Muscle layer of duodenum (tissue), 2 donors: Measurements from ENCODE around the gene OTUB2.

ENCODE experiments used
- H3K27ac ChIP-seq: one replicate; pipeline ENCODE4 v1.7.0; 2013; ENCODE audit warnings: mild to moderate bottlenecking, low read length
- H3K27me3 ChIP-seq: one replicate; pipeline ENCODE4 v1.7.0; 2013; ENCODE audit warnings: low read depth, mild to moderate bottlenecking, control low read depth, low read length
- H3K36me3 ChIP-seq, 2 donors: one replicate each; pipeline ENCODE4 v1.7.0; 2013; ENCODE audit warnings: low read length in 2 of 2, control low read depth in 1 of 2, mild to moderate bottlenecking in 1 of 2; ENCODE audit not compliant: insufficient read depth in 2 of 2, control insufficient read depth in 1 of 2
- H3K4me1 ChIP-seq, 2 donors: one replicate each; pipeline ENCODE4 v1.7.0; 2013; ENCODE audit warnings: low read length in 2 of 2, mild to moderate bottlenecking in 2 of 2, control low read depth in 1 of 2, moderate library complexity in 1 of 2; ENCODE audit not compliant: insufficient read depth in 2 of 2, control insufficient read depth in 1 of 2
- H3K4me3 ChIP-seq, 2 donors: one replicate each; pipeline ENCODE4 v1.7.0; 2013; ENCODE audit warnings: low read length in 2 of 2, low read depth in 1 of 2, mild to moderate bottlenecking in 1 of 2
- H3K9me3 ChIP-seq, 2 donors: one replicate each; pipeline ENCODE4 v1.7.0; 2013; ENCODE audit warnings: low read length in 2 of 2, control low read depth in 1 of 2, mild to moderate bottlenecking in 1 of 2; ENCODE audit not compliant: control insufficient read depth in 1 of 2
- donor health status: healthy.

Gene OTUB2

DNA sequence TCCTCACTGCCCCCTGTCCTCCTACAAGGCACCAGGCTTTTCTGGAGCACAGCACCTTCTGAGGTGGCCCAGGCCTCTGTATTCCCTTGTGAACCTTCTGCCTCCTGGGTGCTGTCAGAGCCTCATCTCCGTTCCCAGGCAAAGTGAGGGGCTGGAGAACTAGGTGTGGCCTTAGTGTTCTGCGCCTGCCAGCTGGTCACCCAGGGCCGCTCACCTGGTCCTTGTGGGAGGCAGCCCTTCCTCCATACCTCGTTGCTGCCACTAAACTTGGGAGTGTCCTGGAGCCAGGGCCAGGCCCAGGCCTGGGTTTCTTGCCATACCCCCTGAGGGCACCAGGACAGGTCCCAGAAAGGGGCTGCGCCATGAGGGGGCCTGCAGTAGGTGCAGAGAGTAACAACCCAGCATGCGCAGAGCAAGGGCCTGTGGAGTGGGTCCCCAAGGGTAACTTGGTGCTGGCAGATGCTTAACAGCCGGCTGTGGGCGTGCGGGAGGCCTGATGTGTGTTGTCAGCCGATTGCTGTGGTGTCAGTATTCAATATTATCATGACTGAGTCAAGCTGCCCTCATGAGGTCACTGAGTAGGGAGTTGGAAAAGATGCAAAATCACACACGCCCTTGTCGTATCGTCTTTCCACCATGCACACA lies 17.1 kb downstream of the OTUB2 start:
- peaks cover 3 to 16% of the 10 kb centered on the region in 2 donors for H3K4me1 ChIP-seq
- H3K9me3 ChIP-seq, result no peaks in the 10 kb centered on the region
- no peaks in the 10 kb centered on the region for H3K27me3 ChIP-seq
- no peak overlapping the region for H3K4me3 ChIP-seq
- H3K36me3 ChIP-seq, result peaks cover 32 to 40% of the 10 kb centered on the region in 2 donors
- no peak overlapping the region for H3K27ac ChIP-seq

DNA sequence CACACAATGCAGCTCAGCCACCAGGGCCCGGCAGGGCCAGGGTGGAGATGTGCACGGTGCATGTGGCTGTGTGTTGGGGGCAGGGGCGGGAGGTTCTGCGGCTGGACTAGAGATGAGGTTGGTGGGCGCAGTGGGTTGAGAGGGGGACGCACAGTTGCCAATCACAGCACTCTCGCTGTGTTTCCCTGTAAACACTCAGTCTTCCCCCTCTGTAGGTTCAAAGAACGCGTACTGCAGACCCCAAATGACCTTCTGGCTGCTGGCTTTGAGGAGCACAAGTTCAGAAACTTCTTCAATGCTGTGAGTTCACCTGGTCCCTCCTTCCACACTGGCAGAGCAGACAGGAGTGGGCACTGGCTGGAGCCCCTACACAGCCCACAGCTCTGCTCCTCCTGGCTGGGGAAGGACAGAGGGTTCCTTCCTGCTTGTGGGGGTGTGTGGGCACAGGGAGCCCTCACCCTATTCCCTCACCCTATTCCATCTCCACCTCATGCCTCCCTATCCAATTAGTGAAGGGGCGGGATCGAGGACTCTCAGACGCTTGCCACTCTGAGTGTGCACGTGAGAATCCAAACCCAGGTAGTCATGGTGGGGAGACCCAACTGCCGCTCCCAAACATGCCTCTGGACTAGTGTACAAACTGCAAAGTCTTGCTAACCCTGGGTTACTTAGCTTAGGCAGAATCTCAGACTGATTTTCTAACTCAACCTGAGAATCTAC lies 17.8 kb downstream of the OTUB2 start:
- peaks cover 3 to 22% of the 10 kb centered on the region in 2 donors for H3K4me1 ChIP-seq
- H3K27ac ChIP-seq, result no peak overlapping the region
- no peaks in the 10 kb centered on the region for H3K9me3 ChIP-seq
- H3K27me3 ChIP-seq, result no peaks in the 10 kb centered on the region
- H3K4me3 ChIP-seq, result no peak overlapping the region
- peaks cover 39 to 46% of the 10 kb centered on the region in 2 donors for H3K36me3 ChIP-seq

DNA sequence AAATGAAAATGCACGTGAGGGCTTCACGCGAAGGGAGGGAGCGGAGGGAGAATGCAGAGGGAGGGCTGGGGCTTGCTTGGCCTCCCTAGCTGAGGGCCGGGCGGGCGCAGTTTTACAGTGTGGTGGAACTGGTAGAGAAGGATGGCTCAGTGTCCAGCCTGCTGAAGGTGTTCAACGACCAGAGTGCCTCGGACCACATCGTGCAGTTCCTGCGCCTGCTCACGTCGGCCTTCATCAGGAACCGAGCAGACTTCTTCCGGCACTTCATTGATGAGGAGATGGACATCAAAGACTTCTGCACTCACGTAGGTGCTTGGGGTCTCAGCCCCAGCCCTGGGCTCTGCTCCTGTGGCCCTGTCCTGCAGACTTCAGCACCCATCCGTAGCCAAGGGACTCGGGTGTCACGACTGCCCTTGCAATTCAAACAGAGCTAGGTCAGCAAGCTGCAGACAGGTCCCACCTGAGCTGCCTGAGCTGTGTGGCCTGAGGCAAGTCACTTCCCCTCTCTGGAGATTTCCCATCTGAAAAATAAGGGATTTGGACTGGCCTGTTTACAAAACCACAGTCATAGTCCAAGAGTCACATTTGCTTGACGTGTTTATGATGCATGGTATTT lies 18.4 kb downstream of the OTUB2 start:
- H3K36me3 ChIP-seq, result peaks cover 40 to 53% of the 10 kb centered on the region in 2 donors
- no peaks in the 10 kb centered on the region for H3K9me3 ChIP-seq
- H3K4me1 ChIP-seq, result peaks cover 3 to 27% of the 10 kb centered on the region in 2 donors
- no peak overlapping the region for H3K4me3 ChIP-seq
- no peaks in the 10 kb centered on the region for H3K27me3 ChIP-seq
- no peak overlapping the region for H3K27ac ChIP-seq

DNA sequence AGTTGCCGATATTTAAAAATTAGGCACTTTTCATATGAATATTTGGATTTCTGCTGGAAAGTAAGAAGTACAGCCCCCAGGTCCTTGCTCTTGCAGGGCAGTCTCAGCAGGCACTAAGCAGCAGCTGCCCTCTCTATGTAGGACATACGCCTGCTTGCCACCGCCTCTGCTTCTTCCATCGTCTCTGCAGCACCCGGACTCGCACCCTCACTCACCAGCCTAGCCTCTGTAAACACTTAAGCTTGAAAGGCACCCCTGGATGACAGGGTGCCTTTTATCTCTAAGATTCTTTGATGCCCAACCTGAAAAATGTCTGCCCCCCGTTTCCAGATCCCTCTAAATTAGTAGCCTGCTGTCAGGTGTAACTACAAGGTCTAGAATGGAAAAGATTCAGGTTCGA lies 19.0 kb downstream of the OTUB2 start:
- no peaks in the 10 kb centered on the region for H3K27me3 ChIP-seq
- no peak overlapping the region for H3K4me3 ChIP-seq
- H3K27ac ChIP-seq, result no peak overlapping the region
- H3K9me3 ChIP-seq, result no peaks in the 10 kb centered on the region
- peaks cover 45 to 58% of the 10 kb centered on the region in 2 donors for H3K36me3 ChIP-seq
- peaks cover 3 to 28% of the 10 kb centered on the region in 2 donors for H3K4me1 ChIP-seq

DNA sequence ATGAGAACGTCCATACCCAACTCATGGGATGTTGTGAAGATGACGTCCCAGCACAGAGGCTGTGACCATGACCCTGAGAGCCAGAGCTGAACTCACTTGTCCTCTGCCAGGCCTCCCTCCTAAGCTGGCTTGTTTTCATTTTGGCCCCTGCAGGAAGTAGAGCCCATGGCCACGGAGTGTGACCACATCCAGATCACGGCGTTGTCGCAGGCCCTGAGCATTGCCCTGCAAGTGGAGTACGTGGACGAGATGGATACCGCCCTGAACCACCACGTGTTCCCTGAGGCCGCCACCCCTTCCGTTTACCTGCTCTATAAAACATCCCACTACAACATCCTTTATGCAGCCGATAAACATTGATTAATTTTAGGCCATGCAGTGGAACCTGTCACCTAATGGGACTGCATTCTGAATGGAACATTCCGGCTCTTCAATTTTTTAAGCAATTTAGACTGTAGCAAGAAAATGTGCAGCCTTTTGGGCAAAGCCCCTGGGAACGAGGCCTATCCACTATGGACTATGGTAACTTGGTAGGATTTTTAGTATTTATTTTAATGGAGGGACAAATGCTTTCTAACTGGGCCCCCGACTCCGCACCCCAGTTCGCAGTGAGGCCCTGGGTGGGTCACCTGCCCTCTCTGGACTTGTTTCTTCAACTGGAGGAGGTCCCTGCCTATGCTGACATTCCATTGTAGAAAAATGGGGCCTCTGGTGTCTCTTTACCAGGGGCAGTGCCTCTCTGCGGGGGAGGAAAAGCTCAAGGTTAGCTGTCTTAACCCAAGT lies 19.6 kb downstream of the OTUB2 start:
- Histone ChIP-seq H3K9me3 (no peaks in the 10 kb centered on the region), H3K27me3 (no peaks in the 10 kb centered on the region), H3K27ac (no peak overlapping the region), H3K4me3 (no peak overlapping the region), H3K36me3 (peaks cover 51 to 65% of the 10 kb centered on the region in 2 donors), H3K4me1 (peaks cover 3 to 35% of the 10 kb centered on the region in 2 donors)

DNA sequence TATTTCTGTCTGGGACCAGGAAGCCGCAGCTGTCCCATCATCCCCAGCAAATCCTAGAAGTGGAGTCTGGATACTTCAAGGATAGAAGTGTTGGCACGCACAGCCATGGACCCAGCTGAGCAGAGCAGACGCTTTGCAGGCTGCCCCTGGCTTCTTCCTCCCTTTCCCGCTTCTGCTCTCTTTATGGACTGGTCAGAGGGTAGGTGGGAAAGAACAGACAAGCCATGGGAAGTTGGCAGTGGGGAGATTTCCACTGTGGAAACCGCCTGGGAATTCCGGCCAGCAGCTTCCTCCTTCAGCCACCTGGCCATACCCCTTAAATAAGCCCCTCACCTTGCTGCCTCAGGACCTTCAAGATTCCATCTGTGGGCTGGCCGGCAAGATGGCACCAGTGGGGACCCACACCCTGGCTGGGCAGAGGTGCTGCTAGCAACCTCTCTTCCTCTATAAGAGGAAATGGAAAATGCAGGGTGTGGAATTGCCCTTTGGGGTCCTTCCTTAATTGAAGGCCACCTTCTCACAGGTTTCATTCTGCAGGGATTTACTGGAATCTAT lies 20.6 kb downstream of the OTUB2 start:
- no peak overlapping the region for H3K4me3 ChIP-seq
- peaks cover 4 to 39% of the 10 kb centered on the region in 2 donors for H3K4me1 ChIP-seq
- no peaks in the 10 kb centered on the region for H3K27me3 ChIP-seq
- H3K9me3 ChIP-seq, result no peaks in the 10 kb centered on the region
- peaks cover 61 to 70% of the 10 kb centered on the region in 2 donors for H3K36me3 ChIP-seq
- H3K27ac ChIP-seq, result no peak overlapping the region

DNA sequence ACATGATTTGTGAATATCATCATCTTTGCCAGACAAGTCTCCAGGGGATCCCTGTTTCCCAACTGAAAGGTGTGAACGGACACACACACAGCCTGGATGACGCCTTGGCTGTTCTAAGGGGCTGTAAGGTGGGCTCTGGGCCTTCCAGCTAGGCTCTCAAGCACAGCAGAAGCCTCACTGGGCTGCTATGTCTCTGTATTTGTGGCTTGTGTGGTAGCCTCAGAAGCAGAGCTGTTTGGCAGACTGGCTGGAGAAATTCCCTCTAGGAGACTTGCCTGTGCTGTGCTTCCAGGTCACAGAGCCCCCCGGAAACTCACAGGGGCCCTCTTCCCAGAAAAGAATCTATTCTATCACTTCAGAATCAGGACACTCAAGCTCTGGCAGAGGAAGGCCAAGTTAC lies 21.4 kb downstream of the OTUB2 start:
- Histone ChIP-seq H3K4me3 (no peak overlapping the region), H3K36me3 (peaks cover 69 to 78% of the 10 kb centered on the region in 2 donors), H3K9me3 (no peaks in the 10 kb centered on the region), H3K4me1 (peaks cover 3 to 38% of the 10 kb centered on the region in 2 donors), H3K27me3 (no peaks in the 10 kb centered on the region), H3K27ac (no peak overlapping the region)

DNA sequence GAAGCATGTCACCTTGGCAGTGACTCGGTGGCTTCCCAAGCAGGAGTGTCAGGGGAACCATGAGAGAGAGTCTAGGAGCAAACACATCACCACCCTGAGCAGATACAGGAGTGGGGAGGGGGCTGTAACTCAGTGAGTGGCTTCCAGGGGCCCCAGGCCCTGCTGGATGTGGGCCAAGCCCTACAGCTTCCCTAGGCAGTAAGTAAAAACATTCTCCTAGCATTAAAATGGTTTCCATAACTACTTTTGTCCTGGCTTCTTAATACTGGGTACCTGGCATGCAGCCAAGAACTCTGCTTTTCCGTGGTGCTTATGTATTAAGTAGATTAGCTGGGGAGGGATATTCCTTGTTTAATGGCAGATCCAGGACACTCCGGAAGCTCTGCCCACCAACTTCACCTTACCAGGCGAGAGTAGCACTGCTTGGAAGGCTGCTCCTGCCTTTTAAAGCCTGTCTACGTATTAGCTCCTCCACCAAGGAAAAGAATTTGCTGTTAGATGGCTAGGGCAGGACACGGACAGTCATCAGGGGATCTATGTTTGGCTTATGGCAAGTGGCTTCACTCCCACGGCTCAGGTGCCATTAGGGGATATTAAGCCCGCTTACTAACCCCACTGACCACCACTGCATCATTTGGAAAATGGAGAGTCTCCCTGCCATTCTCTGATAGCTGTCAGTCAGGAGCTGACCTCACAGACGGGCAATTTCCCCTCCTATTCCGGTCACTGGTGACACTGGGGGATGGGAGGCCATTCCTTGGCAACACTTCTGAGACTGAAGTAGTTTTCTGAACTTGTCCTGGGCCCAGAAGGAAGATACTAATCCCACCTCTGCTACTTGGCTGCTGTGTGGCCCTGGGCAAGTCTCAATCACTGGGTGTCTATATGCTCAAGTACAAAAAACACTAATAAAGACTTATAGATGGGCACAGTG lies 22.8 kb downstream of the OTUB2 start:
- Histone ChIP-seq H3K9me3 (no peaks in the 10 kb centered on the region), H3K27me3 (no peaks in the 10 kb centered on the region), H3K4me1 (peaks cover 3 to 34% of the 10 kb centered on the region in 2 donors), H3K27ac (no peak overlapping the region), H3K4me3 (no peak overlapping the region), H3K36me3 (peaks cover 76 to 84% of the 10 kb centered on the region in 2 donors)

DNA sequence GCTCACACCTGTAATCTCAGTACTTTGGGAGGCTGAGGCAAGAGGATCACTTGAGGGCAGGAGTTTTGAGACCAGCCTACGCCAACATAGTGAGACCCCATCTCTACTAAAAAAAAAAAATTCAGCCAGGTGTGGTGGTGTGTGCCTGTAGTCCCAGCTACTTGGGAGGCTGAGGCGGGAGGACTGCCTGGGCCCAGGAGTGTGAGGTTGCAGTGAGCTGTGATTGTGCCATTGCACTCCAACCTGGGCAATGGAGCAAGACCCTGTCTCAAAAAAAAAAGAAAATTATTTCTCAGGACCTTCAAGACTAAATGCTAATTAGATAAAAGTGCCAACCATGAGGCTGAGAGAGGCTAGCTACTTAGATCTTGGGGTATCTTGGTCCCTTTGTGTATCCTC lies 23.5 kb downstream of the OTUB2 start:
- Histone ChIP-seq H3K36me3 (peaks cover 83 to 84% of the 10 kb centered on the region in 2 donors), H3K27me3 (no peaks in the 10 kb centered on the region)

DNA sequence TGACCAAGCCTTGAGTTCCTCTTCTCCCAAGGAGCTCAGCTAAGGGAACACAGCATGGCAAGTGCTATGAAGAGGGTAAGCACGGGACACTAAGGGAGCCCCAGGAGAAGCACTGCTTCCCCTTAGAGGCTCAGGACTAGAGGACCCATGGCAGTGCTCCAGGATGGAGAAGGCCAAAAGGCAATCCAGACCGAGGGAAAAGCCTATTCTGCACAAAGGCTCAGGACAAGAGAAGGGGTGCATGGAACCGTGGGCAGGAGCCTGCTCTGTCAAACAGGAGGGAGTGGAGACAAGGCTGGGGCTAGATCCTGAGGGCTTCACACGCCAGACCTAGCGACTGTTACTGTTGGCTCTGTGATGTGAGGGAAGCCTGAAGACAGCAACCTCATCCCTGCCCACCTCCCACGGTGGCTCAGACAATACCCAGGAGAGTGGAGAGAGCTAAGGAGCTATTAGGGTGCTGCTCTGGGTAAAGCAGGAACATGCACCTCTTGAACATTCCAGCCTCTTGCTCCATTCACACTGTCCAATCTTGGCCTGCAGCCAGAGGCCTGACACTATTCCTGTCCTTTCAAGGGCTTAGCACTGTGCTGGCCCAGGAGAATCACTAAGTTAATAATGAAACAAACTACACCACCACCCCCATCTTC lies 24.2 kb downstream of the OTUB2 start:
- H3K4me3 ChIP-seq, result no peak overlapping the region
- peaks cover 3 to 34% of the 10 kb centered on the region in 2 donors for H3K4me1 ChIP-seq
- no peak overlapping the region for H3K27ac ChIP-seq
- H3K9me3 ChIP-seq, result no peaks in the 10 kb centered on the region
- no peaks in the 10 kb centered on the region for H3K27me3 ChIP-seq
- H3K36me3 ChIP-seq, result peaks cover 83 to 85% of the 10 kb centered on the region in 2 donors

More for the DNA sequence above, 23.5 kb downstream of the OTUB2 start:
- Histone ChIP-seq H3K9me3 (no peaks in the 10 kb centered on the region), H3K4me3 (no peak overlapping the region), H3K4me1 (peaks cover 3 to 34% of the 10 kb centered on the region in 2 donors), H3K27ac (no peak overlapping the region)
